ENCODE data around the gene SAA2. TPM values are rescaled to one million over a fixed set of nuclear protein-coding genes. Genes with fewer than 3 reads are reported as not detected.

Gene SAA2
- total and polyA plus RNA-seq, 4 donors = 6.4 to 27,037 (median 20,582) TPM

- TF ChIP-seq FOXA2 (IDR thresholded peaks at IDR 0.05) (no peak), RAD21 (IDR thresholded peaks at IDR 0.05) (no peak), FOXA1 (IDR thresholded peaks at IDR 0.05) (no peak), TAF1 (conservative IDR thresholded peaks at IDR 0.05) (no peak), RXRA (IDR thresholded peaks at IDR 0.05) (no peak), GABPA (IDR thresholded peaks at IDR 0.05 in 1 of 2, conservative IDR thresholded peaks at IDR 0.05 in 1 of 2) (no peak), CTCF (IDR thresholded peaks at IDR 0.05; ENCODE audit: low read depth, low read length, missing input control) (no peak), ATF3 (IDR thresholded peaks at IDR 0.05) (no peak), SP1 (IDR thresholded peaks at IDR 0.05) (no peak), ZBTB33 (IDR thresholded peaks at IDR 0.05) (no peak), JUND (IDR thresholded peaks at IDR 0.05) (no peak), MAX (IDR thresholded peaks at IDR 0.05) (no peak), EGR1 (IDR thresholded peaks at IDR 0.05; ENCODE audit: low read depth in 2 of 2) (no peak), YY1 (IDR thresholded peaks at IDR 0.05) (no peak)
- DNase-seq (ENCODE audit: low spot score) = no peak
- peaks cover 2 to 14% (median 8%) of the 10 kb centered on the region in 4 donors for H3K4me1 ChIP-seq (ENCODE audit: control insufficient read depth in 4 of 4, insufficient read depth in 4 of 4, low read length in 3 of 4)
- no peaks in the 10 kb centered on the region for H3K9me3 ChIP-seq (ENCODE audit: control insufficient read depth in 4 of 4, low read length in 3 of 4)
- no peak overlapping the region for H3K9ac ChIP-seq (ENCODE audit: low read depth in 1 of 2, low read length in 2 of 2)
- no peaks in the 10 kb centered on the region for H3K27me3 ChIP-seq (ENCODE audit: control insufficient read depth in 4 of 4, insufficient read depth in 4 of 4, low read length in 3 of 4)
- H3K27ac ChIP-seq (ENCODE audit: low read depth in 1 of 2, low read length in 2 of 2) = no peak overlapping the region
- WGBS = 91% methylated on average over 11 of the region's 11 CpGs
- no peaks in the 10 kb centered on the region for H3K36me3 ChIP-seq (ENCODE audit: control insufficient read depth in 4 of 4, insufficient read depth in 3 of 4, low read depth in 1 of 4, low read length in 3 of 4)
- H3K4me3 ChIP-seq (ENCODE audit: low read depth in 1 of 3, low read length in 3 of 3) = no peak overlapping the region
Measured at GRCh38 chr11:18253778-18254338, 5.4 kb upstream of the SAA2 start.

- Histone ChIP-seq H3K4me3 (ENCODE audit: low read depth in 1 of 3, low read length in 3 of 3) (no peak overlapping the region), H3K9ac (ENCODE audit: low read depth in 1 of 2, low read length in 2 of 2) (no peak overlapping the region), H3K4me1 (ENCODE audit: control insufficient read depth in 4 of 4, insufficient read depth in 4 of 4, low read length in 3 of 4) (peaks cover 0 to 12% (median 7%) of the 10 kb centered on the region in 4 donors), H3K9me3 (ENCODE audit: control insufficient read depth in 4 of 4, low read length in 3 of 4) (no peaks in the 10 kb centered on the region), H3K36me3 (ENCODE audit: control insufficient read depth in 4 of 4, insufficient read depth in 3 of 4, low read depth in 1 of 4, low read length in 3 of 4) (no peaks in the 10 kb centered on the region), H3K27me3 (ENCODE audit: control insufficient read depth in 4 of 4, insufficient read depth in 4 of 4, low read length in 3 of 4) (no peaks in the 10 kb centered on the region), H3K27ac (ENCODE audit: low read depth in 1 of 2, low read length in 2 of 2) (no peak overlapping the region)
- no peak for DNase-seq (ENCODE audit: low spot score)
- 91% methylated on average over 3 of the region's 3 CpGs for WGBS
- TF ChIP-seq FOXA2 (IDR thresholded peaks at IDR 0.05) (no peak), GABPA (IDR thresholded peaks at IDR 0.05 in 1 of 2, conservative IDR thresholded peaks at IDR 0.05 in 1 of 2) (no peak), HNF4A (conservative IDR thresholded peaks at IDR 0.05) (no peak), RAD21 (IDR thresholded peaks at IDR 0.05) (no peak), JUND (IDR thresholded peaks at IDR 0.05) (no peak), MAX (IDR thresholded peaks at IDR 0.05) (no peak), REST (IDR thresholded peaks at IDR 0.05) (no peak), RXRA (IDR thresholded peaks at IDR 0.05) (no peak), SP1 (IDR thresholded peaks at IDR 0.05) (no peak), TAF1 (conservative IDR thresholded peaks at IDR 0.05) (no peak), NR2F2 (IDR thresholded peaks at IDR 0.05) (no peak), ZBTB33 (IDR thresholded peaks at IDR 0.05) (no peak), FOXA1 (IDR thresholded peaks at IDR 0.05) (no peak), YY1 (IDR thresholded peaks at IDR 0.05) (no peak), CTCF (IDR thresholded peaks at IDR 0.05; ENCODE audit: low read depth, low read length, missing input control) (no peak), HNF4G (IDR thresholded peaks at IDR 0.05) (no peak), EGR1 (IDR thresholded peaks at IDR 0.05; ENCODE audit: low read depth in 2 of 2) (no peak)
Measured at GRCh38 chr11:18253233-18253632, 4.8 kb upstream of the SAA2 start.

Measured in liver (tissue), 9 donors.